ENCODE results near the gene NDUFV2. TPM values are rescaled to one million over a fixed set of nuclear protein-coding genes. Genes with fewer than 3 reads are reported as not detected.

The NDUFV2 gene
- total RNA-seq, 1 experiment from 2014 or later: 194 TPM

GRCh38 chr18:9174302-9174701 is 71.8 kb downstream of the NDUFV2 start:
- RAD21 ChIA-PET (ENCODE audit: low non-redundant PET in 1 of 2, low total read pairs in 2 of 2, uncharacterized antibody in 2 of 2, unreplicated experiment in 2 of 2): no interaction called here
- Histone ChIP-seq H3K9me2 (ENCODE audit: insufficient read depth) (no peaks in the 10 kb centered on the region), H3K9me3 (ENCODE audit: control insufficient read depth in 1 of 2, insufficient read depth in 1 of 2, low read depth in 1 of 2, low read length in 2 of 2) (no peaks in the 10 kb centered on the region), H3K27ac (ENCODE audit: low read depth, low read length) (no peak overlapping the region), H3K79me2 (ENCODE audit: insufficient read depth, low read length) (peaks cover 22% of the 10 kb centered on the region), H3K4me3 (replicated peaks in 1 of 2; ENCODE audit: low read depth in 1 of 2, low read length in 2 of 2) (no peak overlapping the region), H2AFZ (ENCODE audit: low read depth, low read length, poor library complexity, severe bottlenecking) (no peak overlapping the region), H4K20me1 (ENCODE audit: insufficient read depth) (no peaks in the 10 kb centered on the region), H3K4me2 (ENCODE audit: low read length) (no peak overlapping the region), H3K36me3 (ENCODE audit: control insufficient read depth in 1 of 2, insufficient read depth in 2 of 2, low read length in 2 of 2) (no peaks in the 10 kb centered on the region), H3K9ac (ENCODE audit: low read length) (no peak overlapping the region), H3K27me3 (ENCODE audit: insufficient read depth, low read length) (no peaks in the 10 kb centered on the region), H3K4me1 (ENCODE audit: control insufficient read depth in 1 of 2, insufficient read depth in 2 of 2, low read length in 2 of 2) (no peaks in the 10 kb centered on the region)
- ATAC-seq (no peak), DNase-seq (ENCODE audit: low read depth, low spot score) (no peak)
- intact Hi-C loops (cut with micrococcal nuclease): no loop called here
- CTCF ChIA-PET: no interaction called here
- BruUV-seq (replicated peaks): no TSS peak
- POLR2A ChIA-PET: no interaction called here
- TF ChIP-seq SIN3A (IDR thresholded peaks at IDR 0.05; ENCODE audit: low read depth) (no peak), REST (IDR thresholded peaks at IDR 0.05; ENCODE audit: low read depth) (no peak), FOSL1 (IDR thresholded peaks at IDR 0.05; ENCODE audit: low read depth) (no peak), ZBTB33 (IDR thresholded peaks at IDR 0.05; ENCODE audit: extremely low read depth, insufficient replicate concordance, low read length) (no peak), EZH2 (IDR thresholded peaks at IDR 0.05) (no peak), YY1 (IDR thresholded peaks at IDR 0.05; ENCODE audit: extremely low read depth, insufficient replicate concordance, low read depth, low read length) (no peak), CBX3 (IDR thresholded peaks at IDR 0.05; ENCODE audit: low read depth) (no peak), CEBPB (IDR thresholded peaks at IDR 0.05; ENCODE audit: low read depth) (no peak), EZH2phosphoT487 (IDR thresholded peaks at IDR 0.05; ENCODE audit: borderline replicate concordance) (no peak), ATF3 (IDR thresholded peaks at IDR 0.05) (no peak), SP1 (IDR thresholded peaks at IDR 0.05; ENCODE audit: low read depth) (no peak), SRF (IDR thresholded peaks at IDR 0.05; ENCODE audit: low read depth) (no peak), EGR1 (IDR thresholded peaks at IDR 0.05; ENCODE audit: low read depth) (no peak), POLR2AphosphoS5 (IDR thresholded peaks at IDR 0.05; ENCODE audit: low read depth, low read length) (no peak), ELF1 (IDR thresholded peaks at IDR 0.05; ENCODE audit: borderline replicate concordance, low read depth) (no peak), TCF7L2 (IDR thresholded peaks at IDR 0.05; ENCODE audit: borderline replicate concordance, extremely low read depth, insufficient read depth, insufficient read length) (no peak), CTCF (IDR thresholded peaks at IDR 0.05 in 2 of 3, conservative IDR thresholded peaks at IDR 0.05 in 1 of 3; ENCODE audit: borderline replicate concordance in 1 of 3, insufficient read depth in 1 of 3, low read depth in 2 of 3, low read length in 2 of 3) (no peak), POLR2A (IDR thresholded peaks at IDR 0.05; ENCODE audit: borderline replicate concordance, extremely low read depth, insufficient read depth, insufficient read length) (no peak), ZFX (IDR thresholded peaks at IDR 0.05) (no peak), JUND (IDR thresholded peaks at IDR 0.05) (no peak)
